ENCODE measurements around the gene TXLNA.
A peak's percentile ranks its signal among the peaks of the same experiment; 100 is the strongest.
"Not testable (repeated sequence)": the region's sequence is repeated elsewhere in the genome, so short reads cannot be mapped to it uniquely, and the experiment has no call there.

Gene TXLNA

DNA sequence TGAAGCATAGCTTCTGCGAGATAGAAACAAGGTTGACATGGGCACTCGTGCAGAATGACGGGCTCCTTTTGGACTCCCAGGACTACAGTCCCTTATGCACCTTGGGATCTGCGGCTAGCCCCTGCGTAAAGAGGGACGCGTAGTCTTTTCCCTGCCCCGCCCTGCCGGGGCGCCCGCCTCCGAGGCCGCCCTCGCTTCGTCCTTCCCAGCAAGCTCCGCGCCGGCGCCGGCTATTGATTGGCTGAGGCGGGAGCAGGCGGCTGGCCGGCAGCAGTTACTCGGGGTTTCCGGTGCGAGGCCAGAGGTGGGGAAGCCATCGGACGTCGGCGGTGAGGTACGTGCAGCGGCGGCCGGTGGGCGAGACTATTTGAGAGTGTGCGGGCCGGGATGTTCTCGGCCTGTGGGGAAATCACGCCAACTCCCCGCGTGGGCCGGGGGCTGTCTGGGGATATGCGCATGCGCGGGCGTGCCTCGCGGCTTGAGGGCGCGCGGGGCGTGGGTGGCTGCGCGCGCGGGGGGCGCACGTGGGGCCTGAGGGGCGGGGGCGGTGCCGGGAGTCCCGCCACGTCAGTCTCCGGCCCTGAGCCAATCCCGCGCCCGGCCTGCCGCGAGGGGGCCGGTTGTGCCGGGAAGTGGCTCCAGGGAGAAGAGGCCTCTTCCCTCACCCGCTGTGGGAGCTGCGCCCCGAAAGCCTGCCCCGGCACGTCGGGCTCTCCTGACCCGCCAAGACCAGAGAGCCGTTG, at the start of gene TXLNA:
TSS of gene TXLNA (plus strand) at position 233 of the 743 bp plus-strand sequence. CDS start 671 bp downstream, outside the sequence.
- peak; percentile 75 to 98 (median 95) for DNase-seq

DNA sequence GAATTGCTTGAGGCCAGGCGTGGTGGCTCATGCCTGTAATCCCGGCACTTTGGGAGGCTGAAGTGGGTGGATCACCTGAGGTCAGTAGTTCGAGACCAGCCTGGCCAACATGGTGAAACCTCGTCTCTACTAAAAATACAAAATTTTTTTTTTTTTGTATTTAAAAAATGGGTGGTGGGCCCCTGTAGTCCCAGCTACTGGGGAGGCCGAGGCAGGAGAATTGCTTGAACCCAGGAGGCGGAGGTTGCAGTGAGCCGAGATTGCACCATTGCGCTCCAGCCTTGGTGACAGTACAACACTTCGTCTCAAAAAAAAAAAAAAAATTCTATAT, 45.6 kb upstream of the TXLNA start:
- not testable (repeated sequence) for DNase-seq

DNA sequence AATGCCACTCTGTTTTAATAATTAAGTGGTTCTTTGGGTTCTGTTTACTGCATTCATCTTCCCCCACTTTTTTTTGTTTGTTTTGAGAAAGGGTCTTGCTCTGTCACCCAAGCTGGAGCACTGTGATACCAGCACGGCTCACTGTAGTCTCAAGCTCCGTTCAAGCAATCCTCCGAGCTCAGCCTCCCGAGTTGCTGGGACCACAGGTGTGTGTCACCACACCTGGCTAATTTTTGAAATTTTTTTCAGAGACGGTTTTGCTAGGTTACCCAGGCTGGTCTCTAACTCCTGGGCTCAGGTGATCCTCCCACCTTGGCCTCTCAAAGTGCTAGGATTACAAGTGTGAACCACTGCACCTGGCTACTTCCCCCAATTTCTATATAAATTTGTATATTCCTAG, 42.4 kb upstream of the TXLNA start:
- no peak for DNase-seq

DNA sequence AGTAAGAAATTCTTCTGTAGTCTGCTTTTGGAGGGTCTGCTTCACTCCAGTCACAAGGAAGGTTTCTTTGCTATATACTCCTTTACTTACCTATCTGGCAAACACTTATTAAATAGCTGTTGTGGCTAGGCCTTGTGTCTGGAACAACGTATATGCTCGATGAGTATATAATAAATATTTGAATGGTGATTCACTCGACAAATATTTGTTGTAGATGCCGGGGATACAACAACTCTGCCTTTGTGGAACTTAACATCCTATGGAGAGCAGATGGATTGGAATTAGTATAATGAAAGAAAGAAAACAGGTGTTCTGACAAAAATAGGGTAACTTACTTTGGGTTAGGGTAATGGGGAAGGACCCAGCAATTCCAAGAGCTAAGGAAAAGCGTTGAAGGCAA, 40.5 kb upstream of the TXLNA start:
- DNase-seq = no peak

DNA sequence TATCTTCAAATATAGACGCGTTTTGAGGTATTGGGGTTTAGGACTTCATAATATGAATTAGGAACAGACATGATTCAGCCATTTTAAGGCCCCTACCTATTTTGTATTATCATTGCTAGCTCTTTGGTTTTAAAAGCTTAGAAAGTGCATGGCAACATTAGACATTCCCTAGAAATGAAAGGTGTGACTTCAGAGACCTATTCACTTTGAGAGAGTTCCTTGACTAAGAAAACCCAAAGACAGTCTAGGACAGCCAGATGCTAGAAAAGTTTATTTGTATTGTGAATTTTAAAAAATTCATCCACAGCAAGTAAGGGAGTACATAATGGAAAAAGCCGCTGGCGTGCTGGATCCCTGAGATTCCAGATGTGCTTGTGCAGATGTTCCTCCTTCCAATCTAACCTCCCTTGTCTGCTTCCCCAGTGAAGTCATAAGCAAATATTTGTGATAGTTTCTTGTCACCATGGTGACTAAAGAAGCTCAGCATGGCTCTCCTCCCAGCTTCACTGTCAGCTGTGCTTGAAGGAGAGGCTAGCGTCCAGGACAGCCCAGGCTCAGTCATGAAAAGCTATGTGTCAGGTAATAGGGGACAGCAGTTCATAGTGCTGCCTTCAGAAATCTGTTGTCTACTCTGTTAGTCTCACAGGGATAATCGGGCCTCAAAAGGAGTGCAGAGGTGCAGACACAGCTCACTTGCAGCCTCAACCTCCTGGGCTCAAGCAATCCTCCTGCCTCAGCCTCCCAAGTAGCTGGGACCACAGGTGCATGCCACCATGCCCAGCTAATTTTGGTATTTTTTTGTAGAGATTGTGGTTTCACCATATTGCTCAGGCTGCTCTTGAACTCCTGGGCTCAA, 36.8 kb upstream of the TXLNA start:
- DNase-seq = peak in 2 of 14 donors; percentile 1 to 6

DNA sequence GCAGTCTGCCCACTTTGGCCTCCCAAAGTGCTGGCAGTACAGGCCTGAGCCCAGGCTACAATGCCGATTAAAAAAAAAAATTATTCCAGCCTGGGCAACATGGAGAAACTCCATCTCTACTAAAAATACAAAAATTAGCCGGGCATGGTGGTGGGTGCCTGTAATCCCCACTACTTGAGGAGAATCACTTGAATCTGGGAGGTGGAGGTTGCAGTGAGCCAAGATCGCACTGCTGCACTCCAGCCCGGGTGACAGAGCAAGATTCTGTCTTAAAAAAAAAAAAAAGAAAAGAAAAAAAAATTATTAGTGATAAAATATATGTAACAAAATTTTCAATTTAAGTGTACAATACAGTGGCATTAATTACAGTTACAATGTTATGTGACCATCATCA, 36.2 kb upstream of the TXLNA start:
- not testable (repeated sequence) for DNase-seq

DNA sequence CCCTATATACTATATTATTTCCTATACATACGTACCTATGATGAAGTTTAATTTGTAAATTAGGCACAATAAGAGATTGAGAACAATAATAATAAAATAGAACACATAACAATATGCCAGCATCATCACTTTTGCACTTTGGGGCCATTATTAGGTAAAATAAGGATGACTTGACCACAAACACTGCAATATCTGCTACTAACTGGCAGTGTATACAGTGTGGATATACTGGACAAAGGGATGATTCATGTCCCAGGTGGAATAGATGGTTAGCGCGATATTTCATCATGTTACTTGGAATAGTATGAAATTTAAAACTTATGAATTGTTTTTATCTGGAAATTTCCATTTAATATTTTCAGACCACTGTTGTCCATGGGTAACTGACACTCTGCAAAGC, 35.4 kb upstream of the TXLNA start:
- no peak for DNase-seq

DNA sequence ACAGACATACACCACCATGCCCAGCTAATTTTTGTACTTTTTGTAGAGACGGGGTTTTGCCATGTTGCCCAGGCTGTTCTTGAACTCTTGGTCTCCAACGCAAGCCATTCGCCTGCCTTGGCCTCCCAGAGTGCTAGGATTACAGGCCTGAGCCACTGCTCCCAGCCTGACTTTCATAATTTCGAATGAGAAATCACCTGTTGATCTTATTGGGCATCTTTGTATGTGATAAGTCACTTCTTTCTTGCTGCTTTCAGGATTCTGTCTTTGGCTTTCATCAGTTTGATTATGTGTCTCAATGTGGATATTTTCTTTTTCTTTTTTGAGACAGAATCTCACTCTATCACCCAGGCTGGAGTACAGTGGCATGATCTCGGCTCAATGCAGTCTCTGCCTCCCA, 31.7 kb upstream of the TXLNA start:
- not testable (repeated sequence) for DNase-seq

DNA sequence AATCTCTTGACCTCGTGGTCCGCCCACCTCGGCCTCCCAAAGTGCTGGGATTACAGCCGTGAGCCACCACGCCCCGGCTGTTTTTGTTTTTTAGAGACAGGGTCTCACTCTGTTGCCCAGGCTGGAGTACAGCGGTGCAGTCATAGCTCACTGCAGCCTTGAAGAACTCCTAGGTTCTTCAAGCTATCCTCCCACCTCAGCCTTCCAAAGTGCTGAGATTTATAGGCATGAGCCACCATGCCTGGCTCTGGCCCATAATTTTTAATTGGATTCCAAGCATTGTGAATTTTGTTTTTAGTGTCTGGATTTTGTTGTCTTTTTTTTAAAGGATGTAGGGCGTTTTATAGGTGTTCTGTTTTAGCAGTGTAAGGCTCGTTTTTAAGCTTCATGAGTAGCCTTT, 28.6 kb upstream of the TXLNA start:
- no peak for DNase-seq

DNA sequence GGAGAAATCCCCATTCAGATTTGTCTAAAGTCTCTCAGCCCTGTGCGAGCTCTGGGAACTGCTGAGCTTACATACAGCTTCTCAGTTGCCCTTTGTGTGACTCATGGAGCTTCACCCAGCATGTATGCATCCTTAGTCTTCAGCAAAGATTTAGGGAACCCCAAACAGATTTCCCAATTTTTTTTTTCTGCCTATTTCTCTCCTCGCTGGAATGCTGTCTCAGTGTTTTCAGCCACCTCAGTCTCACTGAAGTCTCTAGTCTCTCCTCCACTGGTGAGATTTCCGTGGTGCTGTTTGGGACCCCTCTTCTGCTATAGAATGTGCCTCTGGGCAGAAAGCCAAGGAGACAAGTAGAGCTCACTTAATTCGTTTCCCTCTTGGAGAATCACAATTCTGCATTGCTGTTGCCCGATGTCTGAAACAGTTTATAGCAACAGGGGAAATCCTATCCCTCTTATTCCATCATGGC, 28.1 kb upstream of the TXLNA start:
- DNase-seq = peak in 1 of 14 donors; percentile 2

DNA sequence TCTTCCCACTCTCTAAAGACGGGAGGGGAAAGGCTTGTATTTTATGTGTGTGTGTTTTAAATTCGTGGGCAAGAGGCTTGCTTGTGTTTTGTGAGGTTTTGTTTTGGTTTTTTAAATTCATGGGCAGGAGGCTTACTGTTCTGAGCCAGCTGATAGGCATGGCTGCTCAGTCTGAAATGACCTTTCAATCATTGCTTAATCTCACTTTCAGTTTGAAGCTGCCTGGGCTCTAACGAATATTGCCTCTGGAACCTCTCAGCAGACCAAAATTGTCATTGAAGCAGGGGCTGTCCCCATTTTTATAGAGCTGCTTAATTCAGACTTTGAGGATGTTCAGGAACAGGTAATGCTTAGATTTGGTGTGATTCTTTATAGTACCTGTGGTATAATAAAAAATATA, 20.3 kb upstream of the TXLNA start:
- DNase-seq = no peak

DNA sequence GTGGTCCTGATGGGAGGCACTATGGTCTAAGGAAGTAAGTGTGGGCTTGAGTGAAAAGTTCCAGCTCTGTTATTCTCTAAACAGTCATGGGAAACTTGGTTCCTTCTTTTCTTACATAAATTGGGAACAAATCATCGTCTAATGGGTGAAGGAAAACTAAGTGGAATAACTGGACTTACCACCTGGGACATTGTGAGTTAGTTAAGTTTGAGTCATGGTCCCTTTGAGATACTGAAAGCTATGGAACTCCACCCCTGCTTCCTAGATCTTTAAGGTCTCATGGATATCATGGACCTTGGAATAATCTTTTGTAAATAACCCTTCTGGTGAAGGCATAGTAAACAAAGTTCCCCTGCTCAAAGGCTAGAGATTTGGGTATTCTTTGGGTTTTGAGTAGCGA, 16.1 kb upstream of the TXLNA start:
- DNase-seq = no peak

DNA sequence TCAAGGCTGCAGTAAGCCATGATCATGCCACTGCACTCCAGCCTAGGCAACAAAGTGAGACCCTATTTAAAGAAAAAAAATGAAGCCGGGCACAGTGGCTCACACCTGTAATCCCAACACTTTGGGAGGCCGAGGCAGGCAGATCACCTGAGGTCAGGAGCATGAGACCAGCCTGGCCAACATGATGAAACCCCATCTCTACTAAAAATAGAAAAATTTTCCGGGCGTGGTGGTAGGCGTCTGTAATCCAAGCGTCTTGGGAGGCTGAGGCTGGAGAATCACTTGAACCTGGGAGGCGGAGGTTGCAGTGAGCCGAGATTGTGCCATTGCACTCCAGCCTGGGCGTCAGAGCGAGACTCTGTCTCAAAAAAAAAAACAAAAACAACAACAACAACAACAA, 13.8 kb upstream of the TXLNA start:
- not testable (repeated sequence) for DNase-seq

DNA sequence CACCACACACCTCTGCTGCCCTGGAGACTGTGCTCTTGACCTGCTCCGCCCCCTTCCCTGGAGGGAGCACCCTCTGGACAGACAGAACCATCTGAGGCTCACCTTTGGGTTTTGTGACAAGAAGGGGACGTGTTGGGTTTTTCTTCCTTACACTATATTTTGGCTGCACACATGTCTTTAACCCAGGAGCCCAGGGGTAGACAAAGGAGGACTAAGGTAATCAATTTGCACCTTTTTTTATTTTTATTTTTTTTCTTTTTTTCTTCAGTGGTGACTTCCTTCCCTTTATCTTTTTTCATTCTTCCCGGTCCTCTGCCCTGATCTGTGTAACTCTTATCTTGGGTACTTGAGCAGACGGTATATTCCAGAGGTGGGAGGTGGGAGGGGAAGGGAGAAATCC, 8.5 kb upstream of the TXLNA start:
- no peak for DNase-seq

DNA sequence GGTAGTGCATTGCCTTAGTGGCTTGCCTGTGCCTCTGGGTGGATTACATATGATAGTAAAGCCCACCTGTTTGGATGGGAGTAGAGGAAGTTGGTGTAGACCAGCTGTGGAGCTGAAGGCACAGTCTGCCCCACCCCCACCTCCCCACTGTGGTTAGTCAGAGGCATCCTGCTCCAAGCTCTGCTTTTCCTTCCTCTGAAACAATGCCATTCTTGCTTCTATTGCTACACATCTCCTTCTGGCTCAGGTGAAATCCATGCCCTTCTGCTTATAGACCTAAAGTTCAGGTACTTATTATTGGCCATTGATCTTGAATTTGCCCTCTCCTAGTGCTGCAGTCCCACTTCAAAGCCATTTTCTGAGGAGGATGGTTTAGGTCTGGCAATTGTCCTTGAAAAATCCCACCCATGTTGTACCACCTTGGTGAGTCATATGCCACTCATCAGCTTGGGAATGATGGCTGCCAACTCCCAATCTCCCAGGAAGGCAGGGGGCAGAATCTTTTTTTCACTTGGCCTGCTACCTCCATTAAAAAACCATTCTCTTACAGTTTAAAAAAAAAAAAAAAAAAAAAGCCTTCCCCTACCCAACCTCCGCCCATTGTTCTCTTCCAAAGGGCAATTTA, 6.7 kb upstream of the TXLNA start:
- no peak for DNase-seq

DNA sequence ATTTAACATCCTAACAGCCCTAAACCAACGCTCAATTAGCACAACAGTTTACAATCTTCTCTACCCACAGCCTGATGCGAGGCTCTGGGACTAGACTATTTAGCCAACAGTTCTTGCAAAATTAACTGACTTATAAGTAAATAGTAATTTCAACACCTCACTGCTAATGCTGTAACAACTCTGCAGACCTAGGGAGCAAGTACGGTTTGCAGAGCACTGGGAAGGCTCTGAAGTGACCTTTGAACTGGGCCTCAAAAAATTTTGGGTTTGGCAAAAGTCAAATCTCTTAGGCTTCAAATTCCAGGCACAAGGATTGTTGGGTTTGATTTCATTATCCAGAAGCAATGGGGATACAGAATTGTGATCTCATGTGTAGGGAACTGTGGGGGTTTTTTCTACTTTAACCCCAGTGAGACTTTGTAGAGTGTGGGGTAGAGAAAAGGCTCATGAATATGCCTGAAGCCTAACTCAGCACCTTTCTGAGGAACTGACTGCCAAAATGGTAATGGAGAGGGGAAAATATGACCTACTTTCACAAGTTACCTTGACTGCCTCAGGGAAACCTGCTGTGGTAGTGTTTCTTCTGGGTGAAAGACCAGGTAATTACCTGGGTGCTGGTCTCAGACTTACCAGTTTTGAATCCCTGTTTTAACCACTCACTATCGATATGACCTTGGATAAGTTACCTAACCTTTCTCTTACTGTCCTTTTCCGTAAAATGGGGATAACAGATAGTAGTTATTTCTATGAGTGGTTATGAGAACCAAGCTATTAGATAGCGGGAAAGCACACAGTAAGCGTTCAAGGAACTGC, 889 bp upstream of the TXLNA start:
- DNase-seq = no peak

DNA sequence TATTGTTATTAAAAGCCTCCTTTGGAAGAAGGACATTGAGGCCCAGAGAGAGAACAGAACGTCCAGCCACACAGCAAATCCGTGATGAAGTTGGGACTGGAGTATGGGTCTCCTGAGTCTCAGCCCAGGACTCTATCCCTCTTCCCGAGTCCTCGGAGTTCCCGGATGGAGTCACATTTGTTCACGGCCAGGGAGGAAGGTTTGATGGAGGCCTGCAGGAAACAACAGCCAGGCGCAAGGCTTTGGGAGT, 357 bp upstream of the TXLNA start:
- DNase-seq = no peak

DNA sequence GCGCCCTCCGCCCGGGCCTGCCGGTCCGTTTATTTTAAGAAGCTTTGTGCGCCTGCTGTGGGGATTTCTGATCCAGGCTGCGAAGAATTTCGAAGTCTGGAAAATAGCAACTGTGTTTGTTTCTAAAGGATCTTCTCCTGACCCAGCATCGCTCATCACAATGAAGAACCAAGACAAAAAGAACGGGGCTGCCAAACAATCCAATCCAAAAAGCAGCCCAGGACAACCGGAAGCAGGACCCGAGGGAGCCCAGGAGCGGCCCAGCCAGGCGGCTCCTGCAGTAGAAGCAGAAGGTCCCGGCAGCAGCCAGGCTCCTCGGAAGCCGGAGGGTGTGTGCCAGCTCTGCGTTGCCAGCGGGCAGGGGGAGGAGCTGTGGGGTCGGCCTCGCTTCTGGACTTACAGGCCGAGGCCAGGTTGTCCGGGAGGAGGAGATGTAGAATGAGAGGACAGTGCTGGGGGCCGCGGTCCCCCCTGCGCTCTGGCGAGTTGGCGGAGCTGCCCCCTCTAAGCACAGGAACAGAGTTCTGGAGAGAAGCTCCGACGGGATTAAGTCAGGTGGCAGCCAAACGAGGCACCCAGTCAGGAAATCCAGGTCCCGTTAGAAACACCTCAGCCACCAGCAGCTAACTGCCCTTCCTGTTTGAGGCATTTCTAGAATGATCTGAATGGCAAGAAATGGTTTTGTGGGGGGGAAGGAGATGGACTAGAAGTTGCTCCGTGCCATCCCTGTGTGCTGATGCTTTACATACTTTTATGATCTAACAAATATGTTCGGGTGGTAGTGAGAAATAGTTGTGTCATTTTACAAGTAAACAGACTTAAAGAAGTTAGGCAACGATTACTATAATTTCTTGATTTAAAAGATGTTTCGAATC, 948 bp downstream of the TXLNA start:
- peak in 9 of 14 donors; percentile 51 to 77 (median 56) for DNase-seq

DNA sequence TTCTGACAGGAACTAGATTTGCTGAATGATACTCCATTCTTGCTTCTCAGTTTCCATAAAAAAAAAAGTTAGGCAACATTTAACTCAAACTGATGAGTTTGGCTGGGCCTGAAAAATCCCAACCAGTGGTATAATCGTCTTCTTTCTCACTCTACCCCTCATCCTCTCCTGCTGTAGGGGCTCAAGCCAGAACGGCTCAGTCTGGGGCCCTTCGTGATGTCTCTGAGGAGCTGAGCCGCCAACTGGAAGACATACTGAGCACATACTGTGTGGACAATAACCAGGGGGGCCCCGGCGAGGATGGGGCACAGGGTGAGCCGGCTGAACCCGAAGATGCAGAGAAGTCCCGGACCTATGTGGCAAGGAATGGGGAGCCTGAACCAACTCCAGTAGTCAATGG, 1.6 kb downstream of the TXLNA start:
- no peak for DNase-seq

DNA sequence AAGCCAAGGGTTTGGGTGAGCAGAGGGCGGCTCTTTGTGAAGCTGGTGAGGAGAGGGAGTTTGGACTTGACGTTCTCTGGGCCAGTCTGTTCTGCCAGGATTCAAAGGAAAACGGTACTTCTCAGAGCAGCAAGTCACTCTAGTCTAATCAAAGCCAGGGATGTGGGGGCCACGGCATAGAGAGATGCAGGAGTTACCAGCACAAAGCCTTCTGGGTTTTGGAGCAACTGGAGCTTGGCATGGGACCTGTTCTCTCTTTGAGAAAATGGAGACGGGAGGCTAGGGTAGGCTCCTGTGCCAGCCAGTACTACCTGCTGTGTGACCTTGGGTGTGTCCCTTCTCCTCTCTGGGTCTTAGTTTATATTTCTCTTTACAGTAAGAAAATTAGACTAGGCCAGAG, 2.1 kb downstream of the TXLNA start:
- no peak for DNase-seq

DNA sequence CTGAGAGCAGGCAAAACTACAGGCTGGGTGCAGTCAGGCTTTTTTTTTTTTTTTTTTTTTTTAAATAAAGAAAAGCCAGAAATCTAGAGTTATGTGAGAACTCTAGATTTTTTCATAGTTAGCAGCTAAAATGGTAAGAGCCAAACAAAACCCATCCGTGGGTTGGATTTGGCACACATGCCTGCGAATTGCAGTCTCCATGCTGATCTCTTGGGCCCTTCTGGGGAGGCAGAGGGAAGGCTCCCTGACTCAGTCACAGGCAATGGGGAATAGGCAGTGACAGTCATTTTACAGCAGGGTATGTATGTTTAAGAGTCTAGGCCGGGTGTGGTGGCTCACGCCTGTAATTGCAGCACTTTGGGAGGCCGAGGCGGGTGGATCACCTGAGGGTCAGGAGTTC, 2.6 kb downstream of the TXLNA start:
- no peak for DNase-seq

DNA sequence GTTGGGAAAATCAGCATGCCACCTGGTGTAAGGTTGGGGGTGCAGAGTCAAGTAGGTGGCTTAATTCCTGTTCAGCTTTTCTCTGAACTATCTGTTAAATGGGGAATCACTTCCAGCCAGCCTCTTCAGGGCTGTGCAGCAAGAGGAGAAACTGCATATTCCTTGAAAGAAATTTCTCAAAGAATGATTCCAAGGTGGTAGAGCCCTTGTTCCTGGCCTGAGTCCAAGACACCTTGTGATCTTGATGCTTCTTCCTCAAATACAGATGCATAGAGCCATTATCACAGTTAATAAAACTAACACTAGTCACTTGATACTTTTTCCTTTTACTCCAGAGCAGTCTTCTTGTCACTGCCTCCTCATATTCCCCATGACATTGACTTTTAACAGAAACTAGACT, 5.2 kb downstream of the TXLNA start:
- DNase-seq = no peak

Measured in C1 segment of cervical spinal cord (tissue), 14 donors.